ENCODE measurements around the gene GABRG3. TPM values are rescaled to one million over a fixed set of nuclear protein-coding genes. Genes with fewer than 3 reads are reported as not detected.

GABRG3 gene
- total and polyA plus RNA-seq, 2 of the 4 experiments (the other 2 are of a cell fraction), result not detected

DNA sequence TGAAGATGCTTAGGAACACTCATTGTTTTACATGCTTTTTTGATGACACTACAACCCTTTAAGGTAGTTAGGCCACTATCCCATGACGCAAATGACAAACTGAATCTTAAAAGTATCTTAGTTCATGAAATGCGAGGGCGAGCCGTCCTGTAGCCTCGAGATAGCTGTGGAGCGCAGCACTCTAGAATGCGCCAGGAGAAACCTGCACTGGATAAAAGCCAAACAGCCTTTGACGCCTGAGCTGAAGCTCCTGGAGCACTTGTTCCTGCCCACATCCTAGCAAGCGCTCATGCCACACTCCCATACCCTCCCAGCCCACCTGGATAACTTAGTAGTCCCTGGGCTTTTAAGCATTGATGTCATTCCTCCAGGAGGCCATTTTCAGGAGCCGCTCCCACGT is 516.9 kb downstream of the GABRG3 start:
- dilution Hi-C loops (cut with HindIII; ENCODE audit: low sequenced_read_pairs, unreplicated experiment) (no loop called here), in situ Hi-C loops (cut with MboI; ENCODE audit: low sequenced_read_pairs) (no loop called here), intact Hi-C loops (cut with micrococcal nuclease) (no loop called here)
- Histone ChIP-seq H2BK15ac (ENCODE audit: low read depth, low read length) (no peak overlapping the region), H3K23ac (ENCODE audit: low read depth, low read length) (no peak overlapping the region), H3K4me1 (ENCODE audit: control insufficient read depth, insufficient read depth, low read length) (no peaks in the 10 kb centered on the region), H3K79me1 (ENCODE audit: low read depth in 1 of 2, low read length in 2 of 2) (no peaks in the 10 kb centered on the region), H4K91ac (ENCODE audit: insufficient read depth, low read depth, low read length) (no peak overlapping the region), H2AFZ (replicated peaks; ENCODE audit: low read length, poor library complexity) (no peak overlapping the region), H3K9ac (ENCODE audit: low read depth, low read length) (no peak overlapping the region), H3K27me3 (ENCODE audit: control insufficient read depth, insufficient read depth, low read length) (no peaks in the 10 kb centered on the region), H3K14ac (replicated peaks; ENCODE audit: low read depth, low read length) (no peak overlapping the region), H3K4me2 (ENCODE audit: low read depth, low read length) (no peak overlapping the region), H3K27ac (ENCODE audit: insufficient read depth, low read length) (no peak overlapping the region), H4K20me1 (ENCODE audit: insufficient read depth, low read length) (no peaks in the 10 kb centered on the region), H3K9me1 (ENCODE audit: insufficient read depth, low read length) (no peaks in the 10 kb centered on the region), H2AK9ac (replicated peaks; ENCODE audit: low read depth, low read length, poor library complexity) (no peak overlapping the region), H3K9me3 (ENCODE audit: control insufficient read depth, insufficient read depth, low read length) (peaks cover 11% of the 10 kb centered on the region), H2BK5ac (ENCODE audit: low read depth, low read length, poor library complexity, severe bottlenecking) (no peak overlapping the region), H4K8ac (ENCODE audit: low read depth in 2 of 2, low read length in 2 of 2) (no peak overlapping the region), H3K36me3 (ENCODE audit: control insufficient read depth, insufficient read depth, low read length) (no peaks in the 10 kb centered on the region), H2AK5ac (ENCODE audit: low read depth, low read length) (no peak overlapping the region), H2BK120ac (ENCODE audit: low read depth, low read length) (no peak overlapping the region), H3K18ac (ENCODE audit: low read depth, low read length) (no peak overlapping the region), H4K5ac (ENCODE audit: low read depth, low read length) (no peak overlapping the region), H2BK20ac (ENCODE audit: low read depth, low read length) (no peak overlapping the region), H3K4ac (ENCODE audit: low read depth, low read length) (no peak overlapping the region), H3K56ac (ENCODE audit: extremely low read depth, insufficient read depth, low read length) (no peak overlapping the region), H3K4me3 (ENCODE audit: insufficient read depth, low read depth, low read length) (no peak overlapping the region)
- WGBS, 2 experiments (ENCODE audit: extremely low coverage in 2 of 2, insufficient read length in 1 of 2), result 79% methylated on average over 5 of the region's 11 CpGs; no CpG with 5 or more reads in 1 of the 2 experiments
- ChIA-PET CTCF (no interaction called here), POLR2A (ENCODE audit: unreplicated experiment) (no interaction called here)
- TF ChIP-seq RAD21 (IDR thresholded peaks at IDR 0.05; ENCODE audit: low read length), result no peak
- TF ChIP-seq RFX5 (IDR thresholded peaks at IDR 0.05; ENCODE audit: low read depth, low read length), result no peak
- no TSS peak for BruUV-seq (replicated peaks)
- DNase-seq (no peak), ATAC-seq (ENCODE audit: low read depth) (no peak)

All from IMR-90 (cell line).